ENCODE results near the gene ISM1.

Gene ISM1

GRCh38 chr20:13294522-13294921, 73.4 kb downstream of the ISM1 start:
- no peak for TF ChIP-seq CTCF (IDR thresholded peaks at IDR 0.05; ENCODE audit: low read depth, low read length)
- DNase-seq (ENCODE audit: extremely low read depth, low read depth): no peak

GRCh38 chr20:13295637-13296036, 74.6 kb downstream of the ISM1 start:
- TF ChIP-seq CTCF (IDR thresholded peaks at IDR 0.05; ENCODE audit: low read depth, low read length): no peak
- DNase-seq (ENCODE audit: extremely low read depth, low read depth): no peak

- no peak for TF ChIP-seq CTCF (IDR thresholded peaks at IDR 0.05; ENCODE audit: low read depth, low read length)
These were observed 75.0 kb downstream of the ISM1 start for GRCh38 chr20:13296070-13296469.

GRCh38 chr20:13297147-13297899, 76.2 kb downstream of the ISM1 start:
- no peak for DNase-seq (ENCODE audit: extremely low read depth, low read depth)
- TF ChIP-seq CTCF (IDR thresholded peaks at IDR 0.05; ENCODE audit: low read depth, low read length): no peak

More at GRCh38 chr20:13296070-13296469, 75.0 kb downstream of the ISM1 start:
- no peak for DNase-seq (ENCODE audit: extremely low read depth, low read depth)

- no peak for TF ChIP-seq CTCF (IDR thresholded peaks at IDR 0.05; ENCODE audit: low read depth, low read length)
- DNase-seq (ENCODE audit: extremely low read depth, low read depth): no peak
These were observed 77.8 kb downstream of the ISM1 start for GRCh38 chr20:13298692-13299373.

GRCh38 chr20:13299401-13299800, 78.3 kb downstream of the ISM1 start:
- TF ChIP-seq CTCF (IDR thresholded peaks at IDR 0.05; ENCODE audit: low read depth, low read length): no peak
- DNase-seq (ENCODE audit: extremely low read depth, low read depth): no peak

- TF ChIP-seq CTCF (IDR thresholded peaks at IDR 0.05; ENCODE audit: low read depth, low read length): no peak
- no peak for DNase-seq (ENCODE audit: extremely low read depth, low read depth)
These were observed 80.5 kb downstream of the ISM1 start for GRCh38 chr20:13301596-13301995.

Measured in AG09319 (cell line).